Measurements from ENCODE around the gene NUDCD3. TPM values are rescaled to one million over a fixed set of nuclear protein-coding genes. Genes with fewer than 3 reads are reported as not detected.

The NUDCD3 gene
- total RNA-seq, 1 donor from 2014 or later = 86.8 TPM

DNA sequence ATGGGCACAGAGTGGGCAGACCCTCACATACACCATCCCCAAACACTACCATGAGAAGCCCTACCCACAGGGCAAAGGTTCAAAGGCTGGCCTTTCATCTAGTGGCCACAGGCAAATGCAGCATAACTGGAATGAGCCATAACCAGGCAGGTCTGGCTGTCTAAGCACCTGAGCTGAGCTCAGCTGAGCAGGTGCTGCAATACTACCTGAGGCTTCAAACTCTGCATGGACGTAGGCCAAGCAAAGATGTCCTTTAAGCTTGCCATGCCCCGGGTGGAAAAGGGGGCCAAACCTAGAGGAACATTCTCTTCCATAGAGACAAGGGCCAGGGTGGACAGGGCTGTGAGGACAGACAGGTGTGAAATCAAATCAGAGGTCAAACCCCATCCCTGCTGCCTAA, 99.8 kb downstream of the NUDCD3 start:
- FAIRE-seq (no peak), DNase-seq (ENCODE audit: low read depth) (no peak)
- Mint-ChIP-seq H3K27ac (ENCODE audit: unreplicated experiment) (no peak overlapping the region), H3K4me1 (ENCODE audit: low read depth, unreplicated experiment) (no peaks in the 10 kb centered on the region), H3K4me3 (ENCODE audit: unreplicated experiment) (no peak overlapping the region), H3K36me3 (ENCODE audit: low read depth, unreplicated experiment) (peaks cover 33% of the 10 kb centered on the region), H3K9me3 (ENCODE audit: unreplicated experiment) (no peaks in the 10 kb centered on the region), H3K27me3 (ENCODE audit: low read depth, unreplicated experiment) (no peaks in the 10 kb centered on the region)
- Histone ChIP-seq H3K79me2 (ENCODE audit: insufficient read depth, low read length) (peaks cover 5% of the 10 kb centered on the region), H3K9me3 (ENCODE audit: insufficient read depth, low read depth, low read length) (no peaks in the 10 kb centered on the region), H3K27ac (ENCODE audit: low read depth, low read length) (no peak overlapping the region), H3K27me3 (ENCODE audit: insufficient read depth, low read length) (no peaks in the 10 kb centered on the region), H3K4me1 (ENCODE audit: insufficient read depth, low read length) (peaks cover 9% of the 10 kb centered on the region), H2AFZ (ENCODE audit: low read depth, low read length) (no peak overlapping the region), H4K20me1 (ENCODE audit: insufficient read depth, low read length) (peaks cover 25% of the 10 kb centered on the region), H3K9ac (ENCODE audit: low read length) (no peak overlapping the region), H3K4me3 (ENCODE audit: insufficient read depth, low read depth, low read length) (no peak overlapping the region), H3K4me2 (ENCODE audit: low read length) (no peak overlapping the region), H3K36me3 (ENCODE audit: insufficient read depth, low read length) (peaks cover 22% of the 10 kb centered on the region)
- no peak for TF ChIP-seq EZH2 (IDR thresholded peaks at IDR 0.05; ENCODE audit: insufficient read depth, low read length)
- TF ChIP-seq, protein P1, sequence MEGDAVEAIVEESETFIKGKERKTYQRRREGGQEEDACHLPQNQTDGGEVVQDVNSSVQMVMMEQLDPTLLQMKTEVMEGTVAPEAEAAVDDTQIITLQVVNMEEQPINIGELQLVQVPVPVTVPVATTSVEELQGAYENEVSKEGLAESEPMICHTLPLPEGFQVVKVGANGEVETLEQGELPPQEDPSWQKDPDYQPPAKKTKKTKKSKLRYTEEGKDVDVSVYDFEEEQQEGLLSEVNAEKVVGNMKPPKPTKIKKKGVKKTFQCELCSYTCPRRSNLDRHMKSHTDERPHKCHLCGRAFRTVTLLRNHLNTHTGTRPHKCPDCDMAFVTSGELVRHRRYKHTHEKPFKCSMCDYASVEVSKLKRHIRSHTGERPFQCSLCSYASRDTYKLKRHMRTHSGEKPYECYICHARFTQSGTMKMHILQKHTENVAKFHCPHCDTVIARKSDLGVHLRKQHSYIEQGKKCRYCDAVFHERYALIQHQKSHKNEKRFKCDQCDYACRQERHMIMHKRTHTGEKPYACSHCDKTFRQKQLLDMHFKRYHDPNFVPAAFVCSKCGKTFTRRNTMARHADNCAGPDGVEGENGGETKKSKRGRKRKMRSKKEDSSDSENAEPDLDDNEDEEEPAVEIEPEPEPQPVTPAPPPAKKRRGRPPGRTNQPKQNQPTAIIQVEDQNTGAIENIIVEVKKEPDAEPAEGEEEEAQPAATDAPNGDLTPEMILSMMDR (IDR thresholded peaks at IDR 0.05; ENCODE audit: insufficient read depth, low read depth, low read length) = no peak

DNA sequence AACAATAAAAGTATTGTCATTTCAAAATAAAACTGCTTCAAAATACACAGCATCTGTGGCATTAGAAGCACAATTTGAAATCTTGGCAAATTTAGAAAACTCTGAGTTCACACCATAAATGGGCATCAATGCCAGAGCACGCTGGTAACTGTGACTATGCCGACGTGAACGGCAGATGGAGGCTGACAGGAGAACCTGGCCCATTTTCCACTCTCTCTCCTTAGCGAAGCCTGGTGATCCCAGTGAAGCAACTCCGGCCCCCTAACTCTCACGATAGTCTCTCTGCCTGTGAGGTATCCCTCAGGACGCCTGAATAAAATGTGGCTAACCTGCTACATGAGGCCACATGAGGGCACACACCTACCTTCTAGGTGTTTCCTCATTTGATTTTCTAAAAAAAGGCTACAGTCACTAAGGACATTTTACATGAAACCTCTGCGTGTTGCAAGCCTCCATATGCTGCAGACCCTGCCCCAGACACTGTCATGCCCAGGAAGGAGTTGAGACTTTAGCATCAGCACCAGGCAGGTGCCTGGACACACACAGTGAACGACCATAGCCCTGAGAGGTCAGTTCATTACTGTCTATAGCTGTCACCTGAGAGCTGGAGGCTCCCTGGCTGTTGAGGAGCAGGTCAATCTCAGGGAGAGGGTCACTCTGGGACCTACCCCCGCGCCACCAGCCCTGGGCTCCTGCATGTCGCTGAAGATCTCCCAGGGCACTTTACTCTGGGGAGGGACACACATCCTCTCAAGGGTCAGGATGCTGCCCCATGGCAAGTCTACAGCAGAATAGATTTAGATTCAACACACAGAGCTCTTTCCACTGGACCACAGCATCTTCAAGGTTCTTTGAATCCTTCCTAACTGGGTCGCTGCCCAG, 102.1 kb downstream of the NUDCD3 start:
- Histone ChIP-seq H4K20me1 (ENCODE audit: insufficient read depth, low read length) (peaks cover 17% of the 10 kb centered on the region), H3K27me3 (ENCODE audit: insufficient read depth, low read length) (no peaks in the 10 kb centered on the region), H3K9me3 (ENCODE audit: insufficient read depth, low read depth, low read length) (no peaks in the 10 kb centered on the region), H3K9ac (ENCODE audit: low read length) (no peak overlapping the region), H3K27ac (ENCODE audit: low read depth, low read length) (no peak overlapping the region), H2AFZ (ENCODE audit: low read depth, low read length) (no peak overlapping the region), H3K4me3 (ENCODE audit: insufficient read depth, low read depth, low read length) (no peak overlapping the region), H3K4me2 (ENCODE audit: low read length) (no peak overlapping the region), H3K4me1 (ENCODE audit: insufficient read depth, low read length) (peaks cover 20% of the 10 kb centered on the region), H3K36me3 (ENCODE audit: insufficient read depth, low read length) (peaks cover 22% of the 10 kb centered on the region), H3K79me2 (ENCODE audit: insufficient read depth, low read length) (no peaks in the 10 kb centered on the region)
- no peak for FAIRE-seq
- Mint-ChIP-seq H3K4me3 (ENCODE audit: unreplicated experiment) (no peak overlapping the region), H3K36me3 (ENCODE audit: low read depth, unreplicated experiment) (peaks cover 38% of the 10 kb centered on the region), H3K27me3 (ENCODE audit: low read depth, unreplicated experiment) (no peaks in the 10 kb centered on the region), H3K9me3 (ENCODE audit: unreplicated experiment) (no peaks in the 10 kb centered on the region), H3K27ac (ENCODE audit: unreplicated experiment) (no peak overlapping the region), H3K4me1 (ENCODE audit: low read depth, unreplicated experiment) (peaks cover 11% of the 10 kb centered on the region)
- TF ChIP-seq EZH2 (IDR thresholded peaks at IDR 0.05; ENCODE audit: insufficient read depth, low read length) = no peak
- no peak for DNase-seq (ENCODE audit: low read depth)

DNA sequence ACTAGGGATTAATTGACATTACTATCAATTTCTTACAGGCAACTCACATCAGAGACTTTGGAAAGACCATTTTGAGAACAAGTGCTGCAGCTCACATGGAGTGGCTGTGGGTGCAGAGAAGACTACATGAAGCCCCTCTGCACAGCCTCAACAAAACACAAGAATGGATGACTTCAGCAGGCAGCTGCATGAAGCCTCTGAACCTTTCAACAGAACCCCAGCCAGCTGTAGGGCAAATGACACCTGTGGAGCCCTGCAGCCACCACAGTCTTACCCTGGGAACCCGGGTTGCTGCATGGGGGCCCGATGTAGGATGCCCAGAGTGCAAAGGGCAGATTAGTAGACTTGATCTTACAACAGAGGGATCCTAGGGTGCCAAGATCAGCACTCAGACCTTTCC, 103.1 kb downstream of the NUDCD3 start:
- FAIRE-seq (no peak), DNase-seq (ENCODE audit: low read depth) (no peak)

More for the DNA sequence above, 103.1 kb downstream of the NUDCD3 start:
- Histone ChIP-seq H3K27ac (ENCODE audit: low read depth, low read length) (no peak overlapping the region), H3K9ac (ENCODE audit: low read length) (no peak overlapping the region), H3K27me3 (ENCODE audit: insufficient read depth, low read length) (no peaks in the 10 kb centered on the region), H3K4me3 (ENCODE audit: insufficient read depth, low read depth, low read length) (no peak overlapping the region), H3K4me2 (ENCODE audit: low read length) (no peak overlapping the region), H4K20me1 (ENCODE audit: insufficient read depth, low read length) (peaks cover 13% of the 10 kb centered on the region), H3K79me2 (ENCODE audit: insufficient read depth, low read length) (no peaks in the 10 kb centered on the region), H2AFZ (ENCODE audit: low read depth, low read length) (no peak overlapping the region), H3K36me3 (ENCODE audit: insufficient read depth, low read length) (peaks cover 22% of the 10 kb centered on the region), H3K4me1 (ENCODE audit: insufficient read depth, low read length) (peaks cover 29% of the 10 kb centered on the region), H3K9me3 (ENCODE audit: insufficient read depth, low read depth, low read length) (no peaks in the 10 kb centered on the region)
- H3K36me3 Mint-ChIP-seq (ENCODE audit: low read depth, unreplicated experiment) = peaks cover 35% of the 10 kb centered on the region
- H3K9me3 Mint-ChIP-seq (ENCODE audit: unreplicated experiment) = no peaks in the 10 kb centered on the region
- no peaks in the 10 kb centered on the region for H3K27me3 Mint-ChIP-seq (ENCODE audit: low read depth, unreplicated experiment)
- TF ChIP-seq, protein P1 (IDR thresholded peaks at IDR 0.05; ENCODE audit: insufficient read depth, low read depth, low read length) = no peak
- no peak for TF ChIP-seq EZH2 (IDR thresholded peaks at IDR 0.05; ENCODE audit: insufficient read depth, low read length)
- peaks cover 20% of the 10 kb centered on the region for H3K4me1 Mint-ChIP-seq (ENCODE audit: low read depth, unreplicated experiment)
- H3K27ac Mint-ChIP-seq (ENCODE audit: unreplicated experiment) = no peak overlapping the region
- H3K4me3 Mint-ChIP-seq (ENCODE audit: unreplicated experiment) = no peak overlapping the region
